ENCODE measurements around the gene HIF1A. TPM values are rescaled to one million over a fixed set of nuclear protein-coding genes. Genes with fewer than 3 reads are reported as not detected.
"Not testable (repeated sequence)": the region's sequence is repeated elsewhere in the genome, so short reads cannot be mapped to it uniquely, and the experiment has no call there.

Gene HIF1A
- total RNA-seq, 1 donor from 2014 or later: 660 TPM

- H3K27ac Mint-ChIP-seq (ENCODE audit: unreplicated experiment): peak overlapping the region; percentile 60
- peaks cover 31% of the 10 kb centered on the region for H3K36me3 Mint-ChIP-seq (ENCODE audit: low read depth)
- no peak overlapping the region for H3K4me3 Mint-ChIP-seq (ENCODE audit: unreplicated experiment)
- peaks cover 75% of the 10 kb centered on the region for H3K4me1 Mint-ChIP-seq (ENCODE audit: low read depth)
- TF ChIP-seq CTCF (IDR thresholded peaks at IDR 0.05): no peak
- DNase-seq (ENCODE audit: low spot score): no peak
- H3K9me3 Mint-ChIP-seq (ENCODE audit: low read depth): peaks cover 6% of the 10 kb centered on the region
- H3K27me3 Mint-ChIP-seq (ENCODE audit: low read depth): no peaks in the 10 kb centered on the region
These were observed 56.2 kb downstream of the HIF1A start for GRCh38 chr14:61751475-61751989.

GRCh38 chr14:61752626-61753025 lies 57.3 kb downstream of the HIF1A start:
- peaks cover 24% of the 10 kb centered on the region for H3K36me3 Mint-ChIP-seq (ENCODE audit: low read depth)
- H3K4me1 Mint-ChIP-seq (ENCODE audit: low read depth): peaks cover 64% of the 10 kb centered on the region
- peak overlapping the region; percentile 24 for H3K27ac Mint-ChIP-seq (ENCODE audit: unreplicated experiment)
- TF ChIP-seq CTCF (IDR thresholded peaks at IDR 0.05): no peak
- no peak for DNase-seq (ENCODE audit: low spot score)
- no peaks in the 10 kb centered on the region for H3K27me3 Mint-ChIP-seq (ENCODE audit: low read depth)
- H3K4me3 Mint-ChIP-seq (ENCODE audit: unreplicated experiment): no peak overlapping the region
- peaks cover 6% of the 10 kb centered on the region for H3K9me3 Mint-ChIP-seq (ENCODE audit: low read depth)

- DNase-seq (ENCODE audit: low spot score): no peak
- H3K9me3 Mint-ChIP-seq (ENCODE audit: low read depth): peaks cover 6% of the 10 kb centered on the region
- TF ChIP-seq CTCF (IDR thresholded peaks at IDR 0.05): peak; percentile 17
- H3K4me1 Mint-ChIP-seq (ENCODE audit: low read depth): peaks cover 57% of the 10 kb centered on the region
- H3K36me3 Mint-ChIP-seq (ENCODE audit: low read depth): peaks cover 18% of the 10 kb centered on the region
- peak overlapping the region; percentile 47 for H3K27ac Mint-ChIP-seq (ENCODE audit: unreplicated experiment)
- no peak overlapping the region for H3K4me3 Mint-ChIP-seq (ENCODE audit: unreplicated experiment)
- no peaks in the 10 kb centered on the region for H3K27me3 Mint-ChIP-seq (ENCODE audit: low read depth)
These were observed 58.3 kb downstream of the HIF1A start for GRCh38 chr14:61753631-61754030.

GRCh38 chr14:61754627-61755381 lies 59.5 kb downstream of the HIF1A start:
- Mint-ChIP-seq H3K4me1 (ENCODE audit: low read depth) (peaks cover 47% of the 10 kb centered on the region), H3K4me3 (ENCODE audit: unreplicated experiment) (no peak overlapping the region), H3K36me3 (ENCODE audit: low read depth) (peaks cover 15% of the 10 kb centered on the region), H3K27ac (ENCODE audit: unreplicated experiment) (peak overlapping the region; percentile 30), H3K9me3 (ENCODE audit: low read depth) (peaks cover 6% of the 10 kb centered on the region), H3K27me3 (ENCODE audit: low read depth) (no peaks in the 10 kb centered on the region)
- DNase-seq (ENCODE audit: low spot score): no peak
- no peak for TF ChIP-seq CTCF (IDR thresholded peaks at IDR 0.05)

GRCh38 chr14:61755382-61755742 lies 60.0 kb downstream of the HIF1A start:
- H3K27me3 Mint-ChIP-seq (ENCODE audit: low read depth); H3K9me3 Mint-ChIP-seq (ENCODE audit: low read depth); H3K4me3 Mint-ChIP-seq (ENCODE audit: unreplicated experiment); DNase-seq (ENCODE audit: low spot score): not testable (repeated sequence)
- Mint-ChIP-seq H3K4me1 (ENCODE audit: low read depth) (peaks cover 41% of the 10 kb centered on the region), H3K36me3 (ENCODE audit: low read depth) (peaks cover 12% of the 10 kb centered on the region), H3K27ac (ENCODE audit: unreplicated experiment) (peak overlapping the region; percentile 33)

- Mint-ChIP-seq H3K27ac (ENCODE audit: unreplicated experiment) (peak overlapping the region; percentile 18), H3K36me3 (ENCODE audit: low read depth) (peaks cover 9% of the 10 kb centered on the region), H3K4me1 (ENCODE audit: low read depth) (peaks cover 37% of the 10 kb centered on the region), H3K4me3 (ENCODE audit: unreplicated experiment) (no peak overlapping the region), H3K27me3 (ENCODE audit: low read depth) (no peaks in the 10 kb centered on the region), H3K9me3 (ENCODE audit: low read depth) (peaks cover 6% of the 10 kb centered on the region)
- no peak for DNase-seq (ENCODE audit: low spot score)
- no peak for TF ChIP-seq CTCF (IDR thresholded peaks at IDR 0.05)
These were observed 60.8 kb downstream of the HIF1A start for GRCh38 chr14:61756135-61756534.

All from chondrocyte (in vitro differentiated cells).